OCI-LY3 (cell line): ENCODE data around the gene LTA4H.

ENCODE experiments used
- H2AFZ ChIP-seq: fragments of 200-600, 300-600 bp; shearing (Covaris generic); 2 replicates; pipeline ENCODE4 v1.6.0; 2014; ENCODE audit warnings: antibody characterized with exemption, low read depth, low read length
- H3K27ac ChIP-seq: fragments of 200-600, 300-600 bp; sonication (generic); 2 replicates; pipeline ENCODE4 v1.5.1; 2014; ENCODE audit warnings: mild to moderate bottlenecking, low read length, moderate library complexity, mixed read lengths
- H3K27me3 ChIP-seq: fragments of 200-600, 300-600 bp; sonication (generic); 2 replicates; pipeline ENCODE4 v1.6.1; 2014; ENCODE audit warnings: low read depth, low read length, mixed read lengths
- H3K36me3 ChIP-seq: fragments of 200-600, 300-600 bp; sonication (generic); replicated peaks from 2 replicates; pipeline ENCODE3; 2014; ENCODE audit warnings: low read depth, low read length, mixed read lengths
- H3K4me1 ChIP-seq: fragments of 300-600, 200-600 bp; sonication (generic); 2 replicates; pipeline ENCODE4 v1.6.1; 2014; ENCODE audit warnings: low read length, mixed read lengths
- H3K4me2 ChIP-seq: fragments of 200-600, 300-600 bp; sonication (generic); 2 replicates; pipeline ENCODE4 v1.6.1; 2014; ENCODE audit warnings: low read length, mixed read lengths
- H3K4me3 ChIP-seq: fragments of 300-600, 200-600 bp; sonication (generic); 2 replicates; pipeline ENCODE4 v1.5.1; 2014; ENCODE audit warnings: antibody characterized with exemption, mild to moderate bottlenecking, low read length, moderate library complexity
- H3K79me2 ChIP-seq: fragments of 300-600, 200-600 bp; shearing (Covaris generic); 2 replicates; pipeline ENCODE4 v1.6.1; 2014; ENCODE audit warnings: mild to moderate bottlenecking, low read length, mixed read lengths
- H3K9ac ChIP-seq: fragments of 300-600, 200-600 bp; shearing (Covaris generic); 2 replicates; pipeline ENCODE4 v1.6.0; 2014; ENCODE audit warnings: mild to moderate bottlenecking, low read length, moderate library complexity
- H3K9me3 ChIP-seq: fragments of 200-600, 300-600 bp; shearing (Covaris generic); 2 replicates; pipeline ENCODE4 v1.6.1; 2014; ENCODE audit warnings: low read length, mixed read lengths; ENCODE audit not compliant: insufficient read depth
- H4K20me1 ChIP-seq: fragments of 200-600, 300-600 bp; sonication (generic); 2 replicates; pipeline ENCODE4 v1.6.1; 2016; ENCODE audit warnings: low read length, mixed read lengths; ENCODE audit not compliant: insufficient read depth
- CTCF ChIP-seq: fragments of 200-600, 300-600 bp; sonication (generic); IDR thresholded peaks from 2 replicates; pipeline ENCODE4 v1.5.1; 2014; ENCODE audit warnings: antibody characterized with exemption, low read length, low read depth
- EZH2phosphoT487 ChIP-seq: fragments of 200-600 bp; shearing (Covaris generic); IDR thresholded peaks from 2 replicates; pipeline ENCODE4 v1.6.1; 2018; ENCODE audit warnings: antibody characterized with exemption, mixed run types, low read depth

LTA4H gene

GRCh38 chr12:95976416-95976832 lies 59.0 kb downstream of the LTA4H start:
- TF ChIP-seq CTCF (no peak), EZH2phosphoT487 (no peak)
- Histone ChIP-seq H3K9me3 (no peaks in the 10 kb centered on the region), H3K4me1 (no peaks in the 10 kb centered on the region)

GRCh38 chr12:95975491-95975890 lies 59.9 kb downstream of the LTA4H start:
- H3K27me3 ChIP-seq, result no peaks in the 10 kb centered on the region
- no peaks in the 10 kb centered on the region for H3K4me1 ChIP-seq
- no peaks in the 10 kb centered on the region for H3K36me3 ChIP-seq
- H3K27ac ChIP-seq, result no peak overlapping the region
- no peak overlapping the region for H3K4me3 ChIP-seq
- no peak overlapping the region for H3K9ac ChIP-seq
- TF ChIP-seq CTCF, result no peak
- no peak for TF ChIP-seq EZH2phosphoT487
- no peaks in the 10 kb centered on the region for H3K9me3 ChIP-seq
- no peak overlapping the region for H3K4me2 ChIP-seq
- H3K79me2 ChIP-seq, result no peaks in the 10 kb centered on the region
- H4K20me1 ChIP-seq, result no peaks in the 10 kb centered on the region
- H2AFZ ChIP-seq, result no peak overlapping the region

More at GRCh38 chr12:95976416-95976832, 59.0 kb downstream of the LTA4H start:
- Histone ChIP-seq H3K36me3 (no peaks in the 10 kb centered on the region), H3K4me2 (no peak overlapping the region), H3K79me2 (no peaks in the 10 kb centered on the region), H3K4me3 (no peak overlapping the region), H3K9ac (no peak overlapping the region), H4K20me1 (no peaks in the 10 kb centered on the region), H2AFZ (no peak overlapping the region), H3K27me3 (no peaks in the 10 kb centered on the region), H3K27ac (no peak overlapping the region)

- Histone ChIP-seq H4K20me1 (no peaks in the 10 kb centered on the region), H3K9me3 (no peaks in the 10 kb centered on the region), H3K27me3 (no peaks in the 10 kb centered on the region), H3K4me2 (no peak overlapping the region), H3K27ac (no peak overlapping the region), H3K9ac (no peak overlapping the region), H2AFZ (no peak overlapping the region), H3K36me3 (no peaks in the 10 kb centered on the region), H3K4me1 (no peaks in the 10 kb centered on the region), H3K4me3 (no peak overlapping the region), H3K79me2 (no peaks in the 10 kb centered on the region)
- TF ChIP-seq CTCF (no peak), EZH2phosphoT487 (no peak)
These were observed 61.0 kb downstream of the LTA4H start for GRCh38 chr12:95974358-95974757.

GRCh38 chr12:95972832-95973456 lies 62.4 kb downstream of the LTA4H start:
- Histone ChIP-seq H3K9ac (no peak overlapping the region), H3K4me3 (no peak overlapping the region), H4K20me1 (no peaks in the 10 kb centered on the region), H3K27ac (no peak overlapping the region), H3K27me3 (no peaks in the 10 kb centered on the region), H3K36me3 (no peaks in the 10 kb centered on the region), H3K4me2 (no peak overlapping the region), H3K4me1 (no peaks in the 10 kb centered on the region), H3K79me2 (no peaks in the 10 kb centered on the region), H2AFZ (no peak overlapping the region), H3K9me3 (no peaks in the 10 kb centered on the region)
- TF ChIP-seq CTCF, result no peak
- no peak for TF ChIP-seq EZH2phosphoT487
